Astrocyte (in vitro differentiated cells and primary cell): ENCODE results near the gene ISLR.

Experiments used
- EZH2 ChIP-seq: IDR thresholded peaks from 2 replicates; pipeline ENCODE4 v1.6.1; 2012; ENCODE audit warnings: mild to moderate bottlenecking, low read length, inconsistent platforms; ENCODE audit not compliant: insufficient read depth
- TF ChIP-seq, protein P1 (sequence below): IDR thresholded peaks from 2 replicates; pipeline ENCODE4 v1.5.1; 2011; ENCODE audit warnings: low read depth, mild to moderate bottlenecking, inconsistent platforms, low read length, moderate library complexity; ENCODE audit not compliant: insufficient read depth

DNA sequence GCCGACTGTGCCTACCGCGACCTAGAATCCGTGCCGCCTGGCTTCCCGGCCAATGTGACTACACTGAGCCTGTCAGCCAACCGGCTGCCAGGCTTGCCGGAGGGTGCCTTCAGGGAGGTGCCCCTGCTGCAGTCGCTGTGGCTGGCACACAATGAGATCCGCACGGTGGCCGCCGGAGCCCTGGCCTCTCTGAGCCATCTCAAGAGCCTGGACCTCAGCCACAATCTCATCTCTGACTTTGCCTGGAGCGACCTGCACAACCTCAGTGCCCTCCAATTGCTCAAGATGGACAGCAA, 1.4 kb downstream of the ISLR start:
- TF ChIP-seq, protein P1, sequence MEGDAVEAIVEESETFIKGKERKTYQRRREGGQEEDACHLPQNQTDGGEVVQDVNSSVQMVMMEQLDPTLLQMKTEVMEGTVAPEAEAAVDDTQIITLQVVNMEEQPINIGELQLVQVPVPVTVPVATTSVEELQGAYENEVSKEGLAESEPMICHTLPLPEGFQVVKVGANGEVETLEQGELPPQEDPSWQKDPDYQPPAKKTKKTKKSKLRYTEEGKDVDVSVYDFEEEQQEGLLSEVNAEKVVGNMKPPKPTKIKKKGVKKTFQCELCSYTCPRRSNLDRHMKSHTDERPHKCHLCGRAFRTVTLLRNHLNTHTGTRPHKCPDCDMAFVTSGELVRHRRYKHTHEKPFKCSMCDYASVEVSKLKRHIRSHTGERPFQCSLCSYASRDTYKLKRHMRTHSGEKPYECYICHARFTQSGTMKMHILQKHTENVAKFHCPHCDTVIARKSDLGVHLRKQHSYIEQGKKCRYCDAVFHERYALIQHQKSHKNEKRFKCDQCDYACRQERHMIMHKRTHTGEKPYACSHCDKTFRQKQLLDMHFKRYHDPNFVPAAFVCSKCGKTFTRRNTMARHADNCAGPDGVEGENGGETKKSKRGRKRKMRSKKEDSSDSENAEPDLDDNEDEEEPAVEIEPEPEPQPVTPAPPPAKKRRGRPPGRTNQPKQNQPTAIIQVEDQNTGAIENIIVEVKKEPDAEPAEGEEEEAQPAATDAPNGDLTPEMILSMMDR: no peak
- no peak for TF ChIP-seq EZH2
